ENCODE data around the gene DNAJC19.

Gene DNAJC19

GRCh38 chr3:180961087-180961486 lies 28.4 kb downstream of the DNAJC19 start:
- no peak for DNase-seq (ENCODE audit: low spot score)

- DNase-seq (ENCODE audit: low spot score) = no peak
Measured at GRCh38 chr3:180959691-180960090, 29.8 kb downstream of the DNAJC19 start.

- no peak for DNase-seq (ENCODE audit: low spot score)
Measured at GRCh38 chr3:180947761-180948390, 41.7 kb downstream of the DNAJC19 start.

- DNase-seq (ENCODE audit: low spot score) = no peak
Measured at GRCh38 chr3:180940826-180941225, 48.7 kb downstream of the DNAJC19 start.

- no peak for DNase-seq (ENCODE audit: low spot score)
Measured at GRCh38 chr3:180934638-180935037, 54.9 kb downstream of the DNAJC19 start.
